C4-2B (cell line): Measurements from ENCODE around the gene ZDHHC22.
"Not testable (repeated sequence)": the region's sequence is repeated elsewhere in the genome, so short reads cannot be mapped to it uniquely, and the experiment has no call there.

ENCODE experiments used
- H3K27ac ChIP-seq: fragments of 450-650 bp; 2 replicates; pipeline ENCODE4 v1.5.1; 2017
- ZFX ChIP-seq: fragments of 450-650 bp; IDR thresholded peaks from 2 replicates; pipeline ENCODE4 v1.6.1; 2017
- TF ChIP-seq, protein P1 (sequence below): fragments of 450-650 bp; conservative IDR thresholded peaks from 2 replicates; pipeline ENCODE4 v1.5.1; 2017; ENCODE audit warnings: mild to moderate bottlenecking

Gene ZDHHC22

DNA sequence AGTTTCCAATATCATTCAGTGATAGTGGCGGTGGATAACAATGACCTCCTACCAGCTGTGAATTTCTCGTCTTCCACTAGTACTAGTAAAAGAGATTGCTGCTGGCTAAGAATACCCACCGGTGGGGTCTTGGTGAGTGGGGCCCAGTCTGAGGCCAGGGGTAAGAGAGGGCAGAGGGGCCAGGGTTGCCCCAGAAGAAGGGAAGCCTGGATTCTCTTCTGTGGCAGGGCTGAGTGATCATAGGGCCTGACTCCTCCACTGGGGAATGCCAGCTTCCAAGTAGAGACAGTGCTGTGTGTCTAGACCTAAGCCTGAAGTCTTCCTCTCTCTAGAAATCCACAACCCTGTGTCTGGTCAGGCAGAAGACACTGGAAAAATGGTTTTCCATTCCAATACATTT lies 34.3 kb upstream of the ZDHHC22 start:
- no peak overlapping the region for H3K27ac ChIP-seq
- TF ChIP-seq, protein P1, sequence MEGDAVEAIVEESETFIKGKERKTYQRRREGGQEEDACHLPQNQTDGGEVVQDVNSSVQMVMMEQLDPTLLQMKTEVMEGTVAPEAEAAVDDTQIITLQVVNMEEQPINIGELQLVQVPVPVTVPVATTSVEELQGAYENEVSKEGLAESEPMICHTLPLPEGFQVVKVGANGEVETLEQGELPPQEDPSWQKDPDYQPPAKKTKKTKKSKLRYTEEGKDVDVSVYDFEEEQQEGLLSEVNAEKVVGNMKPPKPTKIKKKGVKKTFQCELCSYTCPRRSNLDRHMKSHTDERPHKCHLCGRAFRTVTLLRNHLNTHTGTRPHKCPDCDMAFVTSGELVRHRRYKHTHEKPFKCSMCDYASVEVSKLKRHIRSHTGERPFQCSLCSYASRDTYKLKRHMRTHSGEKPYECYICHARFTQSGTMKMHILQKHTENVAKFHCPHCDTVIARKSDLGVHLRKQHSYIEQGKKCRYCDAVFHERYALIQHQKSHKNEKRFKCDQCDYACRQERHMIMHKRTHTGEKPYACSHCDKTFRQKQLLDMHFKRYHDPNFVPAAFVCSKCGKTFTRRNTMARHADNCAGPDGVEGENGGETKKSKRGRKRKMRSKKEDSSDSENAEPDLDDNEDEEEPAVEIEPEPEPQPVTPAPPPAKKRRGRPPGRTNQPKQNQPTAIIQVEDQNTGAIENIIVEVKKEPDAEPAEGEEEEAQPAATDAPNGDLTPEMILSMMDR = no peak
- no peak for TF ChIP-seq ZFX

DNA sequence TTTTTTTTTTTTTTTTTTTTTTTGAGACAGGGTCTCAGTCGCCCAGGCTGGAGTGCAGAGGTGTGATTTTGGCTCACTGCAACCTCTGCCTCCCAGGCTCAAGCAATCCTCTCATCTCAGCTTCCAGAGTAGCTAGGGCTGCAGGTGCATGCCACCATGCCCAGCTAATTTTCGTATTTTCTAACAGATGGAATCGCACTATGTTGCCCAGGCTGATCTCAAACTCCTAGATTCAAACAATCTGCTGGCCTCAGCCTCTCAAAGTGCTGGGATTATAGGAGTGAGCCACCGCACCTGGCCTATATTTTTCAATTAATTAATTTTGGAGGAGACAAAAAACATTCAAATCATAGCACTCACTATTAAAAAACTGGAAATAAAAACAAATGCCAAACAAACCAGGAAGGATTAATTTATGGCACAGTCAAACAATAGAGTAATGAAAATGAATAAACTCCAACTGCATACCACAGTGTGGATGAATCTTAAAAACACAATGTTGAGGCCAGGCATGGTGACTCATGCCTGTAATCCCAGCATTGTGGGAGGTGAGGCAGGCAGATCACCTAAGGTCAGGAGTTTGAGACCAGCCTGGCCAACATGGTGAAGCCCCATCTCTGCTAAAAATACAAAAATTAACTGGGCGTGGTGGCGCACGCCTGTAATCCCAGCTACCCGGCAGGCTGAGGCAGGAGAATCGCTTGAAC lies 32.5 kb upstream of the ZDHHC22 start:
- H3K27ac ChIP-seq = not testable (repeated sequence)

DNA sequence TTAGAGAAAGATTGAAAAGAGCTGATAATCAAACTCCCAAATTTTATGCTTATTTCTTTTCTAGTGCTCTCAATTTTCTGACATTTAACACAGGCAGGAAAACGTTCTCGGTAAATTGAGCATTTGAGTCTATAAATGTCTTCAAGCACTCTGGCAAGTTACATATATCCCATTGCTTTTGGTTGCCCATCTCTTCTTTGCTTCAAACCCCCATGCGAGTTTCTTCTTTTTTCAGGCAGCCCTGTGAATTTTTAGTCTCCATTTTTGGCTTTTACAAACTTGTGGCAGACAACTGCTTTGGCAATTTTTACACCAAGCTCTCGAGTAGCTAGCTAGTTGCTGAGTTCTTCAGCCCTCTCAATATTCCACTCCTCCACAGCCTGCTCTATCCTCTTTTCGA lies 31.3 kb upstream of the ZDHHC22 start:
- no peak overlapping the region for H3K27ac ChIP-seq
- no peak for TF ChIP-seq ZFX
- TF ChIP-seq, protein P1 = no peak

DNA sequence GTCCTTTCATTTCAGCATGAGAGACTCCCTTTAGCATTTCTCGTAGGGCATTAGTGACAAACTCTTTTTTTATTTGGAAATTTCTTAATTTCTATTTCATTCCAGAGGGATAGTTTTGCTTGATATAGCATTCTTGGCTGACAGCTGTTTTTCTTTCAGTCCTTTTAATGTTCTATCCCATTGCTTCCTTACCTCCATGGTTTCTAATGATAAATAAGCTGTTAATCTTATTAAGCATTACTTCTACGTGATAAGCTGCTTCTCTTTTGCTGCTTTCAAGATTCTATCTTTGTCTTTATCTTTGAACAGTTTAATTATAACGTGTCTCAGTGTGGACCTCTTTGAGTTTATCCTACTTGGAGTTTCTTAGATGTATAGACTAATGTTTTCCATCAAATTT lies 28.5 kb upstream of the ZDHHC22 start:
- H3K27ac ChIP-seq = no peak overlapping the region
- TF ChIP-seq ZFX = no peak
- TF ChIP-seq, protein P1 = no peak

DNA sequence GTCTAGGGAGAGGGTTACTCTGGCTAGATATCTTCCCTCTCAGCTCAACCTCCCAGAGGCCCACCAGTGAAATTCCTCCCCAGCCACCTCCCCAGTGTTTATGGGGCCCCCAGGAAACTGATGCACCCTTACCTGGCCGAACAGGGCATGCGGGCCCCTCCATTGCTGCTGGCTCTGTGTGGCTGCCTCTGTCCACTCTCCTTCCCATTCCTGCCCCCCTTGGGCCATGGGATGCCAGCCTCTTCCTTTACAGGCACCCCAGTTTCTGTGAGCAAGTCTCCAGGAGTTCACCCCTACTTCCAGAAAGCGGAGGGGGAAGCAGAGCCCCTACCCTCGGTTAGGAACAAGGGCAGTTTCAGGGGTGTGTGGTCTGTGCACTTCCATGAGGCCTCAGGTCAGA lies 19.4 kb upstream of the ZDHHC22 start:
- TF ChIP-seq ZFX = no peak
- TF ChIP-seq, protein P1 = no peak
- no peak overlapping the region for H3K27ac ChIP-seq

DNA sequence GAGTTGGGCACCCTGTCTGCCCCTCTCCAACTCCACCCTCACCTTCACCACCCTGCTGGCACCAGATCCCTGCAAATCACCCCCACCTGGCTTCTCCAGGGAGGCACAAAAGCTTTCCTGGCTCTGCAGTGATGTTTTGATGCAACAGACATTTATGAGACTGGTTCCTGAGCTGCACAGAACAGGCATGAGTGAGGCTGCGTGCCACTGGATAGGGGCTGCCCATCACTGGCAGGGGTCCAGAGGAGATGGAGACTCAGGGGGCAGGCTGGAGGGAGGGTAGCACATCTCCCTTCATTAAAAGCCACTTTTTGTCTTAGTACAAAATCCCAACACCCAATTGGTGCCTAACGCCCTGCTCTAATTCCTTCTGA lies 17.3 kb upstream of the ZDHHC22 start:
- TF ChIP-seq, protein P1 = no peak
- TF ChIP-seq ZFX = no peak
- H3K27ac ChIP-seq = no peak overlapping the region

DNA sequence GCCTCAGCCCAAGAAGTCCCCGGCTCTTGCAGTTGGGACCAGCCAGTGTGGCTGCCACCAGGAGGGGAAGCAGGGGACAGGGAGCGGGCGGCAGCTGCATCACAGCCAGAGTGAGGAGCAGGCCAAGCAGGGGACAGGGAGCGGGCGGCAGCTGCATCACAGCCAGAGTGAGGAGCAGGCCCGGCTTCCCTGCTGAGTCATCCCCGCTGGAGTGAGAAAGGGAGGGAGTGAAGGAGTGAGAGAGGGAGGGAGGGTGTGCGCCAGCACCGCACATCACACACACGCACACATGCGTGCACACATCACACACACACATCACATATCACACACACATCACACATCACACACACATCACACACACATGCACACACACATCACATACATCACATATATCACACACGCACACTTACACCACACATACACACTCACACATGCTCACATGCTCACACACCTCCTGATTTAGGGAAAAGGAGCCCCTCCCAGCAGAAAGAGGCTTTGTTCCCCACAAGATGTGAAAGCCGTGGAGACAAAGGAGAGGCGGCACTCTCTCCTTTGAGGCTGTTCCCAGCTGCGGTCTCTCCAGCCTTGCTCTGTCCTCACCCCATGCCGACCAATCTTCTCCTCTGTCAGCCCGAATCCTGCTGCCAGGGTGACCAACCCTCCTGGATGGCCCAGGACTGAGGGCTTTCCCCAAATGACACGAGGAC lies 16.7 kb upstream of the ZDHHC22 start:
- TF ChIP-seq, protein P1 = no peak
- no peak for TF ChIP-seq ZFX
- no peak overlapping the region for H3K27ac ChIP-seq

DNA sequence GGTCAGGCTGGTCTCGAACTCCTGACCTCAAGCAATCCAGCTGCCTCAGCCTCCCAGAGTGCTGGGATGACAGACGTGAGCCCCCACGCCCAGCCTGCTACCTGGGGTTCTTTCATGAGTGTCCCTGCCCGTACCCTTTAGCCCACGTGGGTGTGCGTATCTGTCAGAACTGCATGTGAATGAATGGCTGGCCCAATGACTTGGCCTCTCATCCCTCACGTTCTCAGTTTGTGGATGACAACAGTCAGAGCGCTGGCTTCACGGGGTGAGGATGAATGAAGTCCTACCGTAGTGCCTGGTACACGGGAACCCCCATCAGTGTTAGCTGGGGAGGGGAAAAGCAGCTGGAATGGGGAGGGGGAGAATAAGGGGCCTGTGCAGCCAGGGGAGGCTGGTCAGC lies 16.1 kb upstream of the ZDHHC22 start:
- no peak for TF ChIP-seq ZFX
- TF ChIP-seq, protein P1 = no peak

More for the DNA sequence above, 16.1 kb upstream of the ZDHHC22 start:
- no peak overlapping the region for H3K27ac ChIP-seq
